HG03175 (cell line): ENCODE data around the gene NPL.

ENCODE experiments used
- ATAC-seq: cut with Tn5 transposase; IDR thresholded peaks from one replicate; pipeline ENCODE4 v1.9.1; 2021; ENCODE audit warnings: mild to moderate bottlenecking, moderate library complexity; ENCODE audit not compliant: unreplicated experiment

Gene NPL

DNA sequence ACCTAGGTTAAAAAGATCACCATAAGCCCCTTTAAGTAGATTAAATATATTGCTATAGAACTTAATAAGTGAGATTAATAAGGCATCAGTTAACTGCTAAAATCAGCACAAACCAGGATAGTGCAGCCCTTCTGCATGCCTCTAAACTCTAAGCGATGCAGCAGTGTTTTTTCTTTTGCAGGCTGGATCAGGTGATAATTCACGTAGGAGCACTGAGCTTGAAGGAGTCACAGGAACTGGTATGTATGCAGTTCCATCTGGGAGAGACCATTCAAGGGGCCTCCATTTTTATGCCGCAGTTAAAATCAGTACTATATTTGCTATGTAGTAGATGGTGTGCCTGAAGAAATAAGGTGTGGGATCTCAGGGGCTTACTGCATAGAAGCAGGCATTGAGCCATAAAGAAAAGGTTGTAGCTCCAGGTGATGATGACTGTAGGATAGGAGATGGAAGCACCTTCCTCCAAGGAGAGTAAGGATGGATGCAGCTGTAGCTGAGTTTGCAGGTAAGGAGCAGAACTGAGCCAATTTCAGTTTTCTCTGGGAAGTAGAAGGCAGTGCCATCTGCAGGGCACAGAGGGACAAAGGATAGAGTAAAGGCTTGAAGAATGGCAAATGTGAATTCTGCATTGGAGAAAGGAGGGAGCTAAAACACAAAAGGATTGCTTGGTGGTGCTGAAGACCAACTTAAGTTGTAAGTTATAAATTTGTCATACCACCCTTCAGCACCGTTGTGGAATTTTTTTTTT is 22.6 kb downstream of the NPL start:
- no peak for ATAC-seq

- no peak for ATAC-seq
Observed at GRCh38 chr1:182816863-182817262, 27.3 kb downstream of the NPL start.

DNA sequence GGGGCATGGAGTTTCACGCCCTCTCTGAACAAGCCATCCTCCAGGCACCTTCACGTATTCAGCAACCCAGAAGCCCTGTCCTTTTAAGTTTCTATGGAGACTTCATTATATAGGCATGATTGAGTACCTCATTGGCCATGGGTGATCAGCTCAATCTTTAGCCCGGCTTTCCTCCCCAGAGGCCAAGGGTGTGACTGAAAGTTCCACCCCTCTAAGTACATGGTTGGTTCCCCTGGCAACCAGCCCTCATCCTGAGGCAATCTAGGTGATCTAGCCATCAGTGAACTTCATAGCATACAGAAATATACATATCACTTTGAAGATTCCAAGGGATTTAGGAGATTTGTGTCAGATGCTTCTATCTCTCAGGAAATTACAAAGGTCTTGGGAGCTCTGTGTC is 28.2 kb downstream of the NPL start:
- ATAC-seq, result peak; percentile 63

DNA sequence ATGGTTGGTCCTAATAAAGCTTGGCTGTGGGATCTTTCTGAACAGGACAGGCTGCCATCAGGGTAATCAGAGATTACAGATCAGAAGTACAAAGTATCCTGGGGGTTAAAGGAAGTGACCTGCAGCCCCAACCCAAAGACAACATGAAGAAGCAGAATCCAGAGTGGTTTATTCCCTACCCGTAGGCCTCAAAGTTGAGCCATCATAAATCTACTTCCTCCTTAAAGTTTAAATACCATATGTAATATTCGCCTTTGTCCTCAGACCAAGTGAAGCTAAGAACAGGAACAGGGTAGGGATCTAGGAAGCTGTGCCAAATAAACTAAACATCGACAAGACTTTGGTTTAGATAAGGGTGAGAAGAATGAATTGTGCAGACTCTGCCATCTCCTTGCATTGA is 33.6 kb downstream of the NPL start:
- ATAC-seq, result no peak

DNA sequence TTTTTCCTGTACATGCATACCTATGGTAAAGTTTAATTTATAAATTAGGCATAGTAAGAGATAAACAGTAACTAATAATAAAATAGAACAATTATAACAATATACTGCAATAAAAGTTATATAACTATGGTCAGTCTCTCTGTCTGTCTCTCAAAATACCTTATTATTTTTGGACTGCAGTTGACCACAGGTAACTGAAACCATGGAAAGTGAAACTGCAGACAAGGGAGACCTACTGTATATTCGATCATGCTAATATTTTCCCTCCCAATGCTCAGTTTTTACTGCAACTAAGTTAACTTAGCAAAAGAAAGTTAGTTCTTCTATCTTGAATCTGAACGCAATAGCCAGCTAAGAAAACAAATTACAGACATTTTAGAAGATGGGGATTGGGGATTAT is 37.3 kb downstream of the NPL start:
- ATAC-seq, result no peak

DNA sequence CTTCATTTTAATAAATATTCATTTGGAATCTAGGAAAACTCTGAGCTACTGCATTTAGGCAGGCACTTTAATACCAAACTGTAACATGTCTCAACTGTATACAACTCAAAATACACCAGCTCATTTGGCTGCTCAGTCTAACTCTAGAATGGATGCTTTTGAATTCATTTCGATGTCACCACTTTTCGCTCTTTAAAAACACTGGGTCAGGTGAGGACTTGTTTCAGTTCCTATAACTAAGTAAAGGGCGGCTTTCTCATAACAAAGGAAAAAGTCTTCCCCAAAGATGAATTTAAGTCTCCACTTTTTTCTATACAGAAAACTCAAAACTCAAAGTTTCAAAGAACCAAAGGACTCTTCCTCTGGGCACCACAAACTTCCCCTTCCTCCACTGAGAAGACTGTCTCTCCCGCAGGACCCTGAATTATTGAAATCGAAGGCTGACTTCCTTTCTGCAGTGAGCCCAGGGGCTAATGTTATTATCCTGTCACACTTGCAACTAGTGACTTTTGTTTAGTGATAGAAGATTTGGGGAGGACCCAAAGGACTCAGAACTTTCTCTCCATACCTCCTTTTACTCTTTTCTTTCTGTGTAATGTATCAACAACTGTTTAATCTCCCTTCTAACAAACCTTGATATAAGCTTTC is 39.8 kb downstream of the NPL start:
- ATAC-seq, result peak; percentile 56

- no peak for ATAC-seq
Observed at GRCh38 chr1:182833271-182833670, 43.7 kb downstream of the NPL start.

GRCh38 chr1:182834326-182834725 is 44.8 kb downstream of the NPL start:
- ATAC-seq, result no peak

DNA sequence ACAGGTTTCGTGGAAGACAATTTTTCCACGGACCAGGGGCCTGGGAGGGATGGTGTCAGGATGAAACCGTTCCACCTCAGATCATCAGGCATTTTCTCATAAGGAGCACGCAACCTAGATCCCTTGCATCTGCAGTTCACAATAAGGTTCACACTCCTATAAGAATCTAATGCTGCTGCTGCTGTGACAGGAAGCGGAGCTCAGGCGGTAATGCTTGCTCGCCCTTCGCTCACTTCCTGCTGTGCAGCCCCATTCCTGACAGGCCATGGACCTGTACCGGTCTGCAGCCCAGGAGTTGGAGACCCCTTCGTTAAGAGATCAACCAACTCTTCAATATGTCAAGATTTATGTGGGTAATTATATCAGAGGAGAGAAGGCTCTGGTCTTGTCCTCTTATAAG is 46.2 kb downstream of the NPL start:
- ATAC-seq, result no peak

DNA sequence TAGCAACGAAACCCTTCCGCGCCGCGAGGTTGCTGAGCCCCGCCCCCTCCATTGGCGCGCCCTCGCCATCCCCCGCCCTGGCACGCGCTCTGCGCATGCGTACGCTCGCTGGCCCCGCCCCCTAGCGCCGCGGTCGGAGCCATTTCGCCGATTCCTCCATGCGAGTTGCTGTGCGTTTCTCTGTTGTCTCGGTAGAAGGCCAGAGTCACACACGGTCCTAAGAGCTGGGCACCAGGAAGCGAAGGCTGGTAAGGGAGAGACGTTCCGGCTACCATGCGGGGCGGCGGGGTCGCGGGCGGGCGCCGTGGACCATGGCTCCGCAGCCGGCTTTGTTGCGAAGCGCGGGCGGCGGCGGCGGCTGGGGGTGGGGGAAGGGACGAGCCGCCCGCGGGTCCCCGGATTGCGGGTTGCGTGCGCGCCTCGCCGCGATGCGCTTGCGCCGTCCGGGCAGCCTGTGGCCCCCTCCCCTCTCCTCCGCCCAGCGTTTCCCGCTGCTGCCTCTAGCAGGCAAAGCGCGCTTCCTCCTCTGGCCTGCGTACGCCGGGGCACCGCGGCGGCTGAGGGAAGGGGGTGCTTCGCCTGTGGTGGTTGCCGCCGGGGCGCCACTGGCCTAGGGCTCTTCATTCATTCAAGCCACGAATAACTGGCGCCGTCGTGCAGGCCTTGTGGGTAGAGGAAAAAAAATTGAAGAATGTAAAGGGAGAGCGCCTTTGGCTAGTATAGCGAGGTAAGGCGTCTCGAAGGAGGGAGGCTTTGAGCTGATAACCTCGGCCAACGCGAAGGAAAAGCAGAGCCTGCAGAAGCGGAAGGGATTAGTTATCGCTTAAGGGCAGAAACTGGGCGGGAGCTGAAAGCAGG is 49.9 kb downstream of the NPL start, which contains the start of gene DHX9:
TSS of gene DHX9 (plus strand) at position 139 of the 858 bp plus-strand sequence. CDS start 3,220 bp downstream, outside the sequence.
- peak; percentile 81 for ATAC-seq

- no peak for ATAC-seq
Observed at GRCh38 chr1:182841368-182841988, 51.9 kb downstream of the NPL start.

DNA sequence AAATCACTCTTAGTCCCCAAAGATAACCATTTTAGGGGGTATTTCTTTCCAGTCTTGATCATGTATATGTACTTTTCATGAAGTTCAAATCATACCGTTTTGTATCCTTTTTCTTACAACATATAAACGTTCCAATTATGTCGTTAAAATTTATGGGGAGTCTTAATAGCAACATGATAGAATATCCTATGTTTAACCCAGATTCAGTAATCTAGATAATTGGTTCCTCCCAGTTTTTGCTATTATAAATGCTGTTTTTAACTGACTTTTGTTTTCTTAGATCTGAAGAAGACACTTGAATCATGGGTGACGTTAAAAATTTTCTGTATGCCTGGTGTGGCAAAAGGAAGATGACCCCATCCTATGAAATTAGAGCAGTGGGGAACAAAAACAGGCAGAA is 52.7 kb downstream of the NPL start:
- no peak for ATAC-seq

DNA sequence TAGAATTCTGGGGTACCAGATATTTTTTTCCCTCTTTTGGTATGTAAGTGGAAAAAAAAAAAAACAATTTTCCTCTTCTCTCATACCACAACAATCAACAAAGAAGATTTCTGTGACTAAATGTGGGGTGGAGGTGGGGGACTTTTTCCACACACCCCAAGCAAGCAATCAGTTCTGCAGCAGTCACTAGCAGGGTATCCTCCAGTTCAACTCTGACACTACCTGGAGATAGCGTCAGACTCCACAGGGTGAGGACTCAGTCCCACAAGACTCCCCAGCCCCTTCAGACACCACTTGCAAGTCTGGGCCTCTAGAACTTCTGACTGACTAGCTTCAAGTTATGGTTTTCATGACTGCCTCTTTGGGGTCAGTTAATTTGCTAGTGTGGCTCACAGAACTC is 55.8 kb downstream of the NPL start:
- ATAC-seq, result no peak

GRCh38 chr1:182845894-182846293 is 56.3 kb downstream of the NPL start:
- ATAC-seq, result no peak

GRCh38 chr1:182847105-182847504 is 57.5 kb downstream of the NPL start:
- ATAC-seq, result no peak

DNA sequence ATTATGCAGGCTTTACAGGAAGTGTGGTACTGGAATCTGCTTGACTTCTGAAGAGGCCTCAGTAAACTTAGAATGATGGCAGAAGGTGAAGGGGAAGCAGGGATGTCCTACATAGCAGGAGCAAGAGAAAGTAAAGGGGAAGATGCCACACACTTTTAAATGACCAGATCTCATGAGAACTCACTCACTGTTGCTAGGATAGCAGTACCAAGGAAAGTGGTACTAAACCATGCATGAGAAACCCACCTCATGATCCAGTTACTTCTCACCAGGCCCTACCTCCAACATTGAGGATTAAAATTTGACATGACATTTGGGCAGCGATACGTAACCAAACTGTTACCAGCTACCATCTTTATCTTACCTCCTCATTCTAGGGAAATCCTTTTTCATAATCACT is 59.2 kb downstream of the NPL start:
- ATAC-seq, result no peak

DNA sequence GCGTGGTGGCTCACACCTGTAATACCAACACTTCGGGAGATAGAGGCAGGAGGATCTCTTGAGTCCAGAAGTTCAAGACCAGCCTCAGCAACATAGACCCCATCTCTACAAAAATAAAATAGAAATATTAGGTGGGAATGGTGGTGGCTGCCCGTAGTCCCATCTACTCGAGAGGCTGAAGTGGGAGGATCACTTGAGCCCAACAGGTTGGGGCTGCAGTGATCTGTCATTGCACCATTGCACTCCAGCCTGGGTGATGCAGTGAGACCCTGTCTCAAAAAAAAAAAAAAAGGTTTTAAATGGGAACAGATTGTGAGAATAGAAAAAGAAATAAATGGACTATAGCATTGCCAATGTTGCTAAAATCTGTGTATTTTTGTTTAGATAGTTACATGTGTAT is 60.7 kb downstream of the NPL start:
- ATAC-seq, result no peak

GRCh38 chr1:182851825-182852224 is 62.3 kb downstream of the NPL start:
- no peak for ATAC-seq

DNA sequence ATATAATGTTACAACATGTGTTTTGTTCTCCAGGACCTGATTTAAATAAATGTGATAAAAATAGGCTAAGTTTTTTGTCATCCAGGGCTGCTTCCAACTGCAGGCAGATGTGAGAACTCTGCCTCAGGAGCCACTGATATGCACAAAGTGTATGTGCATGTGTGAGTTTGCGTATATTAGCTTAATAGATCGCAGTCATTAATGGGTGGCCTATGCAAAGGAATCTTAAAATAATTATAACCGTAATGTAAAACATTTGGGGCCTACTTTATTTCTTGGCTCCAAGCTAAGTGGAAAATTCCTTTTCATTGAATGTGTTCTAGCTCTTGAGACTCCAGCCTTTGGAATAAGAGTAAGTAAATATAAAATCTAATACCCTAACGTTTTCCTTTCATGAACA is 66.3 kb downstream of the NPL start:
- no peak for ATAC-seq

DNA sequence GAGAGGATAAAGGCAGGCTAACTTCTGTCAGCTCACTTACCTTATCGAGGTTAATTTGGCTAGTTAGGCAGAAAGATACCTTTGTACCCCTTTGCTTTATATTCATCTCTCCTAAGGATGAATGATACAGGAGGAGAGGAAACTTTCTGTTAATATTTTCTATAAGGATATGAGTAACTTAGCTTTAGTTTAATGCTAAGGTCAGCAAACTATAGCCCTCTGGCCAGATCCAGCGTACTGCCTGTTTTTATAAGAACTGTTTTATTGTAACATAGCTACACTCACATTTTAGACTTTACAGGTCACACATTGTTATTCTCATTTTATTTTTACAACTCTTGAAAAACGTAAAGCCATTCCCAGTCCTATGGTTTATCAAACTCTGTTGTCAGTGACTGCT is 67.6 kb downstream of the NPL start:
- no peak for ATAC-seq

- ATAC-seq, result no peak
Observed at GRCh38 chr1:182860658-182861057, 71.1 kb downstream of the NPL start.
